H9 (cell line): Measurements from ENCODE around the gene RXFP3. TPM values are rescaled to one million over a fixed set of nuclear protein-coding genes. Genes with fewer than 3 reads are reported as not detected.
"Not testable (repeated sequence)": the region's sequence is repeated elsewhere in the genome, so short reads cannot be mapped to it uniquely, and the experiment has no call there.

ENCODE experiments used
- DNase-seq: peaks from one replicate; pipeline ENCODE4 v3.0.0-alpha.2; 2017
- H2AFZ ChIP-seq: one replicate; pipeline ENCODE4 v1.6.1; 2013; ENCODE audit warnings: mild to moderate bottlenecking, low read length, control low read depth, moderate library complexity
- H2AK5ac ChIP-seq: 2 replicates; pipeline ENCODE4 v1.6.1; 2013; ENCODE audit warnings: low read length, control low read depth, mixed read lengths; ENCODE audit not compliant: insufficient read length
- H2BK120ac ChIP-seq: one replicate; pipeline ENCODE4 v1.6.1; 2013; ENCODE audit warnings: low read depth, mild to moderate bottlenecking, low read length, control low read depth, inconsistent platforms; ENCODE audit not compliant: poor library complexity, severe bottlenecking
- H2BK12ac ChIP-seq: 2 replicates; pipeline ENCODE4 v1.6.1; 2013; ENCODE audit warnings: low read length, control low read depth, mixed read lengths, low read depth; ENCODE audit not compliant: insufficient read length
- H2BK15ac ChIP-seq: 2 replicates; pipeline ENCODE4 v1.6.1; 2013; ENCODE audit warnings: low read depth, low read length, control low read depth
- H2BK20ac ChIP-seq: one replicate; pipeline ENCODE4 v1.6.1; 2013; ENCODE audit warnings: low read depth, mild to moderate bottlenecking, low read length, control low read depth, inconsistent platforms; ENCODE audit not compliant: poor library complexity, severe bottlenecking
- H2BK5ac ChIP-seq: 2 replicates; pipeline ENCODE4 v1.6.1; 2013; ENCODE audit warnings: low read length, control low read depth, mixed read lengths; ENCODE audit not compliant: insufficient read length
- H3K14ac ChIP-seq: 2 replicates; pipeline ENCODE4 v1.6.1; 2013; ENCODE audit warnings: low read length, control low read depth; ENCODE audit not compliant: insufficient read depth
- H3K18ac ChIP-seq: 2 replicates; pipeline ENCODE4 v1.6.1; 2013; ENCODE audit warnings: low read depth, mild to moderate bottlenecking, mixed read lengths, low read length, control low read depth; ENCODE audit not compliant: insufficient read length
- H3K23ac ChIP-seq: 2 replicates; pipeline ENCODE4 v1.6.1; 2013; ENCODE audit warnings: low read length, control low read depth, mixed read lengths, low read depth; ENCODE audit not compliant: insufficient read length
- H3K23me2 ChIP-seq: 2 replicates; pipeline ENCODE4 v1.6.1; 2013; ENCODE audit warnings: low read depth, mild to moderate bottlenecking, mixed read lengths, low read length, control low read depth; ENCODE audit not compliant: insufficient read length, poor library complexity, severe bottlenecking
- H3K27ac ChIP-seq: 2 replicates; pipeline ENCODE4 v1.5.1; 2013; ENCODE audit warnings: low read length, control low read depth, mixed read lengths, low read depth; ENCODE audit not compliant: insufficient read length
- H3K27me3 ChIP-seq: 2 replicates; pipeline ENCODE4 v1.6.1; 2013; ENCODE audit warnings: low read length, control low read depth, inconsistent platforms; ENCODE audit not compliant: insufficient read depth
- H3K4ac ChIP-seq: 2 replicates; pipeline ENCODE4 v1.6.1; 2013; ENCODE audit warnings: low read depth, mild to moderate bottlenecking, control low read depth, inconsistent platforms, low read length, moderate library complexity
- H3K4me1 ChIP-seq: 2 replicates; pipeline ENCODE4 v1.6.1; 2013; ENCODE audit warnings: low read length, control low read depth, inconsistent platforms; ENCODE audit not compliant: insufficient read depth
- H3K4me2 ChIP-seq: 2 replicates; pipeline ENCODE4 v1.6.1; 2013; ENCODE audit warnings: low read length, control low read depth, mixed read lengths; ENCODE audit not compliant: insufficient read length, insufficient read depth
- H3K56ac ChIP-seq: 2 replicates; pipeline ENCODE4 v1.6.1; 2013; ENCODE audit warnings: low read depth, mild to moderate bottlenecking, mixed read lengths, low read length, control low read depth; ENCODE audit not compliant: insufficient read length
- H3K79me1 ChIP-seq: 2 replicates; pipeline ENCODE4 v1.6.1; 2013; ENCODE audit warnings: low read depth, mild to moderate bottlenecking, moderate library complexity, low read length, control low read depth, inconsistent platforms; ENCODE audit not compliant: insufficient read depth, poor library complexity, severe bottlenecking
- H3K79me2 ChIP-seq: 2 replicates; pipeline ENCODE4 v1.6.1; 2013; ENCODE audit warnings: low read length, control low read depth, inconsistent platforms; ENCODE audit not compliant: insufficient read depth
- H3K9ac ChIP-seq: 2 replicates; pipeline ENCODE4 v1.6.1; 2013; ENCODE audit warnings: low read length, control low read depth, mixed read lengths; ENCODE audit not compliant: insufficient read length; ENCODE audit errors: extremely low read depth
- H3K9me3 ChIP-seq: one replicate; pipeline ENCODE4 v1.6.1; 2013; ENCODE audit warnings: low read depth, low read length, inconsistent platforms; ENCODE audit not compliant: control insufficient read depth
- H3T11ph ChIP-seq: one replicate; pipeline ENCODE4 v1.6.1; 2013; ENCODE audit warnings: mild to moderate bottlenecking, low read length, control low read depth, inconsistent platforms
- H4K20me1 ChIP-seq: one replicate; pipeline ENCODE4 v1.6.1; 2013; ENCODE audit not compliant: control insufficient read depth, insufficient read length, insufficient read depth
- H4K5ac ChIP-seq: 2 replicates; pipeline ENCODE4 v1.6.1; 2013; ENCODE audit warnings: low read depth, mild to moderate bottlenecking, mixed read lengths, low read length, control low read depth; ENCODE audit not compliant: insufficient read length
- H4K8ac ChIP-seq: replicated peaks from 2 replicates; pipeline ENCODE4 v1.6.1; 2013; ENCODE audit warnings: low read length, control low read depth, mixed read lengths, low read depth; ENCODE audit not compliant: insufficient read length
- H4K91ac ChIP-seq: 2 replicates; pipeline ENCODE4 v1.6.1; 2013; ENCODE audit warnings: low read depth, mild to moderate bottlenecking, moderate library complexity, mixed read lengths, low read length, control low read depth; ENCODE audit not compliant: insufficient read length
- H3K27ac Mint-ChIP-seq, 3 experiments: 2 replicates in 2 of 3; 3 replicates in 1 of 3; pipeline ENCODE4 v1.8.0; 2020 to 2021; ENCODE audit warnings: mixed read lengths in 3 of 3, mild to moderate bottlenecking in 1 of 3, moderate library complexity in 1 of 3
- H3K27me3 Mint-ChIP-seq: 2 replicates; pipeline ENCODE4 v1.8.0; 2021; ENCODE audit warnings: low read depth, mild to moderate bottlenecking, moderate library complexity, mixed read lengths
- H3K36me3 Mint-ChIP-seq, 3 experiments: 2 replicates in 2 of 3; 3 replicates in 1 of 3; pipeline ENCODE4 v1.8.0; 2020 to 2021; ENCODE audit warnings: low read depth in 3 of 3, mixed read lengths in 3 of 3; ENCODE audit not compliant: insufficient read depth in 1 of 3
- H3K4me1 Mint-ChIP-seq, 2 experiments: 2 replicates each; pipeline ENCODE4 v1.8.0; 2020; ENCODE audit warnings: mixed read lengths in 2 of 2
- H3K4me3 Mint-ChIP-seq, 2 experiments: 2 replicates in 1 of 2; 3 replicates in 1 of 2; pipeline ENCODE4 v1.8.0; 2020 to 2021; ENCODE audit warnings: mild to moderate bottlenecking in 2 of 2, mixed read lengths in 2 of 2, moderate library complexity in 1 of 2
- H3K9me3 Mint-ChIP-seq, 2 experiments: 2 replicates in 1 of 2; 3 replicates in 1 of 2; pipeline ENCODE4 v1.8.0; 2020; ENCODE audit warnings: mild to moderate bottlenecking in 2 of 2, mixed read lengths in 2 of 2, moderate library complexity in 1 of 2
- WGBS: extraction: QIAGEN DNeasy Blood & Tissue Kit; methylation state at CpG from one replicate; pipeline ENCODE4 v1.1.7; 2013; ENCODE audit warnings: missing lambda C conversion rate, low lambda C conversion rate, mixed read lengths; ENCODE audit not compliant: insufficient read length; ENCODE audit errors: extremely low coverage; 5-methylcytosine and 5-hydroxymethylcytosine counted together
- total RNA-seq: library from RNA; stranded (reverse); gene quantifications from 2 replicates; pipeline ENCODE4 v1.2.1, GENCODE V29; 2021

RXFP3 gene
- total RNA-seq, 1 experiment from 2014 or later: not detected

DNA sequence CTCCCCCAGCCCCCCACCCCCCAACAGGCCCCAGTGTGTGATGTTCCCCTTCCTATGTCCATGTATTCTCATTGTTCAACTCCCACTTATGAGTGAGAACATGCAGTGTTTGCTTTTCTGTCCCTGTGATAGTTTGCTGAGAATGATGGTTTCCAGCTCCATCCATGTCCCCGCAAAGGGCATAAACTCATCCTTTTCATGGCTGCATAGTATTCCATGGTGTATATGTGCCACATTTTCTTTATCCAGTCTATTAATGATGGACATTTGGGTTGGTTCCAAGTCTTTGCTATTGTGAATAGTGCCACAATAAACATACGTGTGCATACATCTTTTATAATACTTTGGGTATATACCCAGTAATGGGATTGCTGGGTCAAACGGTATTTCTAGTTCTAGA lies 21.3 kb upstream of the RXFP3 start:
- H3K4me3 Mint-ChIP-seq, DNase-seq, H3K4me1 ChIP-seq, H4K5ac ChIP-seq, H2BK15ac ChIP-seq, H3K56ac ChIP-seq, H2BK12ac ChIP-seq, H3K23me2 ChIP-seq, H3K79me1 ChIP-seq, H2AFZ ChIP-seq, H4K91ac ChIP-seq, H3K9ac ChIP-seq, H2AK5ac ChIP-seq, H3T11ph ChIP-seq, H3K9me3 ChIP-seq, H3K14ac ChIP-seq, H4K8ac ChIP-seq, H3K4me1 Mint-ChIP-seq, H4K20me1 ChIP-seq, H2BK120ac ChIP-seq, H3K79me2 ChIP-seq, H3K27me3 Mint-ChIP-seq, H3K27ac ChIP-seq, H3K4me2 ChIP-seq, H3K23ac ChIP-seq, H2BK20ac ChIP-seq, H3K27ac Mint-ChIP-seq, H3K18ac ChIP-seq, H2BK5ac ChIP-seq, H3K27me3 ChIP-seq, H3K4ac ChIP-seq: not testable (repeated sequence)
- H3K9me3 Mint-ChIP-seq: peaks cover 29 to 32% of the 10 kb centered on the region in 2 experiments
- no CpG with 5 or more reads among the region's 3 CpGs for WGBS
- peaks cover 6 to 14% (median 10%) of the 10 kb centered on the region in 3 experiments; a peak in 6 of 7 replicates for H3K36me3 Mint-ChIP-seq
